Hepatocyte (in vitro differentiated cells): ENCODE results near the gene RFTN1.

Source experiments
- CTCF ChIP-seq: fragments of 200-600 bp; sonication (generic); IDR thresholded peaks from 2 replicates; pipeline ENCODE4 v1.5.1; 2016; ENCODE audit warnings: antibody characterized with exemption, mild to moderate bottlenecking; ENCODE audit not compliant: poor library complexity
- EZH2 ChIP-seq: fragments of 200-600 bp; sonication (generic); IDR thresholded peaks from 2 replicates; pipeline ENCODE4 v1.6.1; 2016; ENCODE audit warnings: antibody characterized with exemption, mild to moderate bottlenecking, borderline replicate concordance
- EZH2phosphoT487 ChIP-seq: fragments of 200-600 bp; sonication (generic); IDR thresholded peaks from one replicate; pipeline ENCODE4 v1.6.1; 2018; ENCODE audit warnings: antibody characterized with exemption, mild to moderate bottlenecking, low read depth, moderate library complexity; ENCODE audit not compliant: unreplicated experiment, severe bottlenecking

GRCh38 chr3:16335772-16336645 is 177.5 kb downstream of the RFTN1 start:
- no peak for TF ChIP-seq CTCF
- no peak for TF ChIP-seq EZH2
- TF ChIP-seq EZH2phosphoT487 = no peak
